Activated T-helper 2 cell treated with anti-CD3 and anti-CD28 coated beads, Interferon-gamma antibody, Interleukin-2, Interleukin-4, amounts not matched to agents 10 μg/mL and 5 μg/mL and 100 μg/mL, durations not matched to agents 14 hours and 24 hours and 36 hours (primary cell): ENCODE measurements around the gene CUX1. TPM values are rescaled to one million over a fixed set of nuclear protein-coding genes. Genes with fewer than 3 reads are reported as not detected.

Experiments
- DNase-seq: peaks from one replicate; pipeline ENCODE4 v3.0.0; 2021; ENCODE audit warnings: low spot score
- H3K27ac Mint-ChIP-seq: one replicate; pipeline ENCODE4 v1.8.0; 2021; ENCODE audit warnings: mixed read lengths
- H3K27me3 Mint-ChIP-seq: one replicate; pipeline ENCODE4 v1.8.0; 2021; ENCODE audit warnings: low read depth, mixed read lengths
- H3K36me3 Mint-ChIP-seq: one replicate; pipeline ENCODE4 v1.8.0; 2021; ENCODE audit warnings: low read depth, mixed read lengths
- H3K4me1 Mint-ChIP-seq: one replicate; pipeline ENCODE4 v1.8.0; 2021; ENCODE audit warnings: low read depth, mixed read lengths
- H3K4me3 Mint-ChIP-seq: one replicate; pipeline ENCODE4 v1.8.0; 2021; ENCODE audit warnings: low read depth, mild to moderate bottlenecking, moderate library complexity, mixed read lengths
- H3K9me3 Mint-ChIP-seq: one replicate; pipeline ENCODE4 v1.8.0; 2021; ENCODE audit warnings: mixed read lengths
- intact Hi-C: fragments of 100-400 bp; cut with micrococcal nuclease; formaldehyde crosslinking; loops from one replicate; pipeline ENCODE4 v1.15.1; 2023
- total RNA-seq: library from RNA; stranded (reverse); gene quantifications from 2 replicates; pipeline ENCODE4 v1.2.3, GENCODE V29; 2022

CUX1 gene
- total RNA-seq, 1 donor from 2014 or later = 31.5 TPM

DNA sequence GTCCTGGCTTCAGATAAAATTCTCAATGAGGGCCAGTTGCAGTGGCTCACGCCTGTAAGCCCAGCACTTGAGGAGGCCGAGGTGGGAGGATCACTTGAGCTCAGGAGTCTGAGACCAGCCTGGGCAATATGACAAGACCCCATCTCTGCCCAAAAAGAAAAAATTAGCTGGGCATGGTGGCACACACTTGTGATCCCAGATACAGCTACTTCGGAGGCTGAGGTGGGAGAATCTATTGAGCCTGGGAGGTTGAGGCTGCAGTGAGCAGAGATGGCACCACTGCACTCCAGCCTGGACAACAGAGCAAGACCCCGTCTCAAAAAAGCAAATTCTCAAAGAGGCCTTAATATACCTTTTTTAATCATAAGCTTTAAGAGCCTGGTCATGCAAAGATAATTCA is 142.9 kb downstream of the CUX1 start:
- no peaks in the 10 kb centered on the region for H3K4me1 Mint-ChIP-seq
- no peaks in the 10 kb centered on the region for H3K36me3 Mint-ChIP-seq
- intact Hi-C loops = no loop called here
- H3K9me3 Mint-ChIP-seq = no peaks in the 10 kb centered on the region
- H3K27me3 Mint-ChIP-seq = no peaks in the 10 kb centered on the region
- no peak overlapping the region for H3K4me3 Mint-ChIP-seq
- DNase-seq = no peak
- H3K27ac Mint-ChIP-seq = no peak overlapping the region

- Mint-ChIP-seq H3K27ac (no peak overlapping the region), H3K4me1 (no peaks in the 10 kb centered on the region)
These were observed 143.7 kb downstream of the CUX1 start for GRCh38 chr7:101960985-101961708.

DNA sequence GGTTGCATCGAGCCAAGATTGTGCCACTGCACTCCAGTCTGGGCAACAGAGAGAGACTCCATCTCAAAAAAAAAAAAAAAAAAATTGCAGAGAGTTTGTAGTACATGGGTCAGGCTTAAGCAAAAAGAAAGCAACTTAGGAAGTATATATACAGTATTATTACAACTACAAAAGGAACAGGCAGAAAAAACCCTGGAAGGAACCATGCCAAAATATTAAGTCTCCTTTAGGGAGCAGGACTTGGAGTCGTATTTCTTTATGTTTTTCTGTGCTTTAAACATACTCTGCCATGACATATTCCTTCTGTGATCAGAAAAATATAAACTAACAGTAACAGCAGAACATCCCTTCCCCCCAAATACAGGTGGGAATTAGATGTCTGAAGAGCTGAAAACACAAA is 144.4 kb downstream of the CUX1 start:
- H3K27ac Mint-ChIP-seq = no peak overlapping the region
- intact Hi-C loops = no loop called here
- no peak overlapping the region for H3K4me3 Mint-ChIP-seq
- no peaks in the 10 kb centered on the region for H3K36me3 Mint-ChIP-seq
- H3K9me3 Mint-ChIP-seq = no peaks in the 10 kb centered on the region
- no peaks in the 10 kb centered on the region for H3K4me1 Mint-ChIP-seq
- no peak for DNase-seq
- no peaks in the 10 kb centered on the region for H3K27me3 Mint-ChIP-seq

More at GRCh38 chr7:101960985-101961708, 143.7 kb downstream of the CUX1 start:
- Mint-ChIP-seq H3K27me3 (no peaks in the 10 kb centered on the region), H3K36me3 (no peaks in the 10 kb centered on the region), H3K9me3 (no peaks in the 10 kb centered on the region), H3K4me3 (no peak overlapping the region)
- no peak for DNase-seq
- intact Hi-C loops = no loop called here

- Mint-ChIP-seq H3K36me3 (no peaks in the 10 kb centered on the region), H3K27ac (no peak overlapping the region), H3K4me1 (no peaks in the 10 kb centered on the region), H3K9me3 (no peaks in the 10 kb centered on the region), H3K27me3 (no peaks in the 10 kb centered on the region), H3K4me3 (no peak overlapping the region)
- no peak for DNase-seq
- intact Hi-C loops = no loop called here
These were observed 146.3 kb downstream of the CUX1 start for GRCh38 chr7:101963693-101964092.

DNA sequence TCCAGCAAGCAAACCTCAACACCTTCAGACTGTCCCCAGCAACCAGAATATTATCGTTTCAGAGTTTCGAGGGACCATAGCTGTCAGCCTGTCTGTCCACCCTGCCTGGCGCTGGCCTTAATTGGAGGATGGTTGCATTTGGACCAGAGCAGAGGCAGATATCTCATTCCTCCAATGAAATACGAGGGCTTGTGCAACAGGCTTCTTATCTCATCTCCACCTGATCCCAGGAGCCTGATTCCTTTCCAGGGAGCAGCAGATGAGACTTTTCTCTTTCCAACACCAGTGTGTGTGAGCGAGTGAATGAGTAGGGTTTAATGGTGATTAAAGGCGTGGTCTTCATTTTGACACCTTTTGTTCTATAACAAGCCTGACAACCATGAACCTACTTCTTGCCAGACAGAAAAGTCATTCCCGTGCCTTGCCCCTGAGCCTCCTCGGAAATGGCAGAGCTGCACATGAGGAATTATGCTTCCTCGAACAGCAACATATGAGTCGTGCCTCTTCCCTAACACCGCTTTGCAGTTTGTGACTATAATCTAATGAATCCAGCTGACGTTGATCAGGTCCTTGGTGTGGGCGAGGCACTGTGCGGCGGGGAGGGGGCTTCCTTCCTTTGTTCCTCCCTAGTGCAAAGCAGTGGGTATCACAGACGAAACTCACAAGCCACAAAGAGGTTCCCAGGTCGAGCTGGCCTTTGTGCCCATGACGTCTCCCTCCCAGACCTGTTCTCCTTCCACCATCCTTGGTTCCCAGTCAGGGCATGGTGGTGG is 147.4 kb downstream of the CUX1 start:
- no peak for DNase-seq
- intact Hi-C loops = no loop called here
- no peaks in the 10 kb centered on the region for H3K36me3 Mint-ChIP-seq
- H3K4me1 Mint-ChIP-seq = peaks cover under 1% of the 10 kb centered on the region
- no peaks in the 10 kb centered on the region for H3K9me3 Mint-ChIP-seq
- no peak overlapping the region for H3K27ac Mint-ChIP-seq
- H3K4me3 Mint-ChIP-seq = no peak overlapping the region
- H3K27me3 Mint-ChIP-seq = no peaks in the 10 kb centered on the region

DNA sequence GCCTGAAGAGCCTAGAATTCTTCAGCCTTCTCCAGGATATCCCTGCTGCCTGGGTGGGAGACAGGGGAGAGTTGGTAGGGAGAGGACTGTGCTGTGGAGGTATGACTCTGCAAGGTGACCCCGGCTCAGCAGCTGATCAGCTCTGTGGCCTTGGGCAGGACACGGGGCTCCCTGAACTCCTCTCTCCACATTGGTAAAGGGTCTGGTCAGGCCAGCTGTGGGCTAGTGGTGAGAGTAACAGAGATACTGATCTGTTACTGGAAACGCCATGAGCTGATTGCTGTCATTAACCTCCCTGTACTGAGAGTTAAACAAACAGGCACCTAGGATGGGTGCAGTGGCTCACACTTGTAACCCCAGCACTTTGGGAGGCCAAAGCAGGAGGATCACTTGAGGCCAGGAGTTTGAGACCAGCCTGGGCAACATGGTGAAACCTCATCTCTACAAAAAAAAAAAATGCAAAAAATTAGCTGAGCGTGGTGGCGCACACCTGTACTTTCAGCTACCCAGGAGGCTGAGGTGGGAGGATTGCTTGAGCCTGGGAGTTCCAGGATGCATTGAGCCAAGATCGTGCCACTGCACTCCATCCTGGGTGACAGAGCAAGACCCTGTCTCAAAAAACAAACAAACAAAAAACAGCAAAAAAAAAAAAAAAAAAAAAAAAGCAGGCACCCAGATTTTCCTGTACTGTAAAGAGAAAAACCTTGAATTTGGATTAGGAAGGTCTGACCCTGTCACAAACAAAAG is 151.5 kb downstream of the CUX1 start:
- Mint-ChIP-seq H3K9me3 (no peaks in the 10 kb centered on the region), H3K36me3 (no peaks in the 10 kb centered on the region)

DNA sequence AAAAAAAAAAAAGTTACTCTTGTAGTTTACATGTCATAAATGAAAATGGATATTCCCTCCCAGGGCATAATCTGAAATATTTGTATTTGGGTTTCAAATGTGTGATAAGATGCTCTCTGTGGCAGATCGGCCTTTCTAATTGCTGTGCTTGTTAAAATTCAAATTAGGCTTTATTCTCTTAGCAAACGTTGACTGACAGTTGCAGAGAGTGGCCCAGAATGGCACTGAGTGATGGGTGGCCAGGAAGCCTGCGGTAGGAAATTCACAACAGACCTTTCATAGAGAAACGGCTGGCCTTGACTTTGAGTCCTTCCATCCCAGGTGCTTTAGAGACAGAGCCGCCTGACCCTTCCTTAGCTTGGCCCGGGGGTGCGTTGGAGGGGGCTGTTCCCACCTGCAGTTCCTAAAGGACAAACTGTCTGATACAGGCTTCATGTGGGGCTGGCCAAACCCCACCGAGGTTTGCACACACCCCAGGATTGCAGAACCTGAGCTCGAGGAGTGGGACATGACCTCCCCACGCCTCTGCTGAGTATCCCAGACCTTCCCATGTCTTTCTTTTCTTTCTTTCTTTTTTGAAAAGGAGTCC is 152.7 kb downstream of the CUX1 start:
- Mint-ChIP-seq H3K36me3 (no peaks in the 10 kb centered on the region), H3K4me3 (no peak overlapping the region), H3K27me3 (no peaks in the 10 kb centered on the region), H3K27ac (no peak overlapping the region), H3K4me1 (peaks cover 2% of the 10 kb centered on the region), H3K9me3 (no peaks in the 10 kb centered on the region)
- intact Hi-C loops = no loop called here
- DNase-seq = no peak

More for the DNA sequence above, 151.5 kb downstream of the CUX1 start:
- Mint-ChIP-seq H3K27ac (no peak overlapping the region), H3K4me1 (peaks cover 2% of the 10 kb centered on the region), H3K27me3 (no peaks in the 10 kb centered on the region), H3K4me3 (no peak overlapping the region)
- intact Hi-C loops = no loop called here
- no peak for DNase-seq

- Mint-ChIP-seq H3K4me1 (peaks cover 2% of the 10 kb centered on the region), H3K27ac (no peak overlapping the region)
- intact Hi-C loops = no loop called here
These were observed 153.4 kb downstream of the CUX1 start for GRCh38 chr7:101970801-101971200.

GRCh38 chr7:101971457-101971856 is 154.0 kb downstream of the CUX1 start:
- intact Hi-C loops = no loop called here
- no peaks in the 10 kb centered on the region for H3K27me3 Mint-ChIP-seq
- no peaks in the 10 kb centered on the region for H3K36me3 Mint-ChIP-seq
- peaks cover 2% of the 10 kb centered on the region for H3K4me1 Mint-ChIP-seq
- no peak overlapping the region for H3K27ac Mint-ChIP-seq
- DNase-seq = no peak
- H3K9me3 Mint-ChIP-seq = no peaks in the 10 kb centered on the region
- H3K4me3 Mint-ChIP-seq = no peak overlapping the region

More at GRCh38 chr7:101970801-101971200, 153.4 kb downstream of the CUX1 start:
- Mint-ChIP-seq H3K4me3 (no peak overlapping the region), H3K36me3 (no peaks in the 10 kb centered on the region), H3K27me3 (no peaks in the 10 kb centered on the region), H3K9me3 (no peaks in the 10 kb centered on the region)
- DNase-seq = no peak

DNA sequence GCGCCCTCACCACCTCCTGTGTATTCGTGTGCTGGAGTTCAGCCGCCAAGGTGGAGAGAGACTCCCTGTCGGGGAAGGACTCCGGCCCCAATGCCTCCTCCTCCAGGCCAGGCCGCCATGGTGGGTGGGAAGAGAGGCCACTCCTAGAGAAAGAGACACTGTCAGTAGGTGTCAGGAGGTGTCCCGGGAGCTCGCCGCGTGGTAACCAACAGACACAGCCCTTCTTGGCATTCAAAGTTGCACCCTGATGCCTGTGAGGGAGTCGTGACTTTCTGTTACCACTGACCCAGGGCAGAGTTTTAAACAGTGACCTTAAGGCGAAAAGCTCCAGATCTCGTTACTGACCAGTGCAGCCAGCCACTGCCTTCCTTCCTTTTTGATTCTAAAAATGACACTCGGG is 155.2 kb downstream of the CUX1 start:
- no peak overlapping the region for H3K27ac Mint-ChIP-seq
- no peak for DNase-seq
- H3K27me3 Mint-ChIP-seq = no peaks in the 10 kb centered on the region
- intact Hi-C loops = no loop called here
- no peaks in the 10 kb centered on the region for H3K36me3 Mint-ChIP-seq
- no peaks in the 10 kb centered on the region for H3K9me3 Mint-ChIP-seq
- H3K4me3 Mint-ChIP-seq = no peak overlapping the region
- peaks cover 2% of the 10 kb centered on the region for H3K4me1 Mint-ChIP-seq

- H3K4me3 Mint-ChIP-seq = no peak overlapping the region
- no peaks in the 10 kb centered on the region for H3K27me3 Mint-ChIP-seq
- H3K27ac Mint-ChIP-seq = no peak overlapping the region
- no peaks in the 10 kb centered on the region for H3K36me3 Mint-ChIP-seq
- H3K4me1 Mint-ChIP-seq = peaks cover 2% of the 10 kb centered on the region
- intact Hi-C loops = no loop called here
- H3K9me3 Mint-ChIP-seq = no peaks in the 10 kb centered on the region
- no peak for DNase-seq
These were observed 155.7 kb downstream of the CUX1 start for GRCh38 chr7:101973130-101973529.

DNA sequence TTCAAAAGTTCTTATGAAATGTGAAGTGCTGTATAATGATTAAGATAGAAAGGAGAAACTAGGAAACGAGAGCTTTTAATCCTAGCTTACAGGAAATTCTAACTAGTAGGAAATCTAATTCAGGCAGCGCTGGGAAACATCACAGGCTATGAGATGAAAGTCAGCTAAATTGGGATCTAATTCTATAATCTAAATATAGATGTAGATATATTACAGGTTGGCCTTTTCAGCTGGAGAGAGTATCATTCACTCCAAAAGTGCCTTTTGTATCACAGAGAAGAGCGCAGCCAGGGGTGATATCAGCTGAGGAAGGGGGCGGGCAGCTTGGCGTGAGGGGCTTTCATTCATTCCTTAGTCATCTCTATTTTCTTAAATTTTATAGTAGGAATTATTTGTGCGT is 157.0 kb downstream of the CUX1 start:
- Mint-ChIP-seq H3K9me3 (no peaks in the 10 kb centered on the region), H3K27me3 (no peaks in the 10 kb centered on the region), H3K4me1 (peaks cover 2% of the 10 kb centered on the region), H3K36me3 (no peaks in the 10 kb centered on the region), H3K27ac (no peak overlapping the region), H3K4me3 (no peak overlapping the region)
- DNase-seq = no peak
- intact Hi-C loops = no loop called here
